Stimulated activated CD4-positive, alpha-beta T cell treated with anti-CD3 and anti-CD28 coated beads, Interleukin-12 subunit alpha, Interleukin-12 subunit beta, amount 100 ng/mL, for 4 hours (primary cell): Measurements from ENCODE around the gene EFNA5.

Experiments
- DNase-seq: peaks from one replicate; pipeline ENCODE4 v3.0.0-alpha.2; 2020

EFNA5 gene

GRCh38 chr5:107672211-107673038 is 1.7 kb upstream of the EFNA5 start:
- DNase-seq: no peak

- no peak for DNase-seq
Observed at GRCh38 chr5:107671742-107672210, 1.0 kb upstream of the EFNA5 start.

- DNase-seq: no peak
Observed at GRCh38 chr5:107670087-107670931, 428 bp downstream of the EFNA5 start.

- no peak for DNase-seq
Observed at GRCh38 chr5:107669096-107670031, 1.4 kb downstream of the EFNA5 start.

- no peak for DNase-seq
Observed at GRCh38 chr5:107668154-107669095, 2.3 kb downstream of the EFNA5 start.

- DNase-seq: no peak
Observed at GRCh38 chr5:107666051-107666655, 4.6 kb downstream of the EFNA5 start.

- DNase-seq: no peak
Observed at GRCh38 chr5:107665036-107665570, 5.6 kb downstream of the EFNA5 start.

- DNase-seq: no peak
Observed at GRCh38 chr5:107663697-107664096, 7.0 kb downstream of the EFNA5 start.

GRCh38 chr5:107661650-107662044 is 9.1 kb downstream of the EFNA5 start:
- DNase-seq: no peak

GRCh38 chr5:107661038-107661649 is 9.6 kb downstream of the EFNA5 start:
- no peak for DNase-seq

GRCh38 chr5:107658528-107658927 is 12.2 kb downstream of the EFNA5 start:
- no peak for DNase-seq

GRCh38 chr5:107655831-107656230 is 14.9 kb downstream of the EFNA5 start:
- no peak for DNase-seq

- DNase-seq: no peak
Observed at GRCh38 chr5:107654827-107655226, 15.9 kb downstream of the EFNA5 start.

- DNase-seq: no peak
Observed at GRCh38 chr5:107653685-107654084, 17.1 kb downstream of the EFNA5 start.

- no peak for DNase-seq
Observed at GRCh38 chr5:107652839-107653607, 17.7 kb downstream of the EFNA5 start.

- no peak for DNase-seq
Observed at GRCh38 chr5:107652408-107652807, 18.3 kb downstream of the EFNA5 start.

GRCh38 chr5:107651325-107651724 is 19.4 kb downstream of the EFNA5 start:
- DNase-seq: no peak

- no peak for DNase-seq
Observed at GRCh38 chr5:107646418-107646817, 24.3 kb downstream of the EFNA5 start.

GRCh38 chr5:107640568-107640967 is 30.2 kb downstream of the EFNA5 start:
- no peak for DNase-seq

- DNase-seq: no peak
Observed at GRCh38 chr5:107639990-107640389, 30.7 kb downstream of the EFNA5 start.
